CD14-positive monocyte (primary cell): ENCODE data around the gene SNAI3. TPM values are rescaled to one million over a fixed set of nuclear protein-coding genes. Genes with fewer than 3 reads are reported as not detected.

Experiments
- DNase-seq, 3 donors: peaks; one replicate each; pipeline ENCODE4 v3.0.0-alpha.2; 2011 to 2022
- H2AFZ ChIP-seq: 2 replicates; pipeline ENCODE4 v1.6.0; 2012; ENCODE audit warnings: mild to moderate bottlenecking, low read depth, low read length, inconsistent platforms; ENCODE audit not compliant: insufficient read depth, poor library complexity, severe bottlenecking
- H3K27ac ChIP-seq, 2 donors: 1 replicate in 1 of 2; 2 replicates in 1 of 2; pipeline ENCODE4 v1.5.1; 2012 to 2013; ENCODE audit warnings: low read length in 2 of 2, control low read depth in 1 of 2, inconsistent platforms in 1 of 2, low read depth in 1 of 2, mild to moderate bottlenecking in 1 of 2
- H3K27me3 ChIP-seq, 2 donors: one replicate each; pipeline versions ENCODE4 v1.6.0 to v1.6.1; 2011 to 2013; ENCODE audit warnings: low read length in 2 of 2; ENCODE audit not compliant: control insufficient read depth in 2 of 2, insufficient read depth in 2 of 2
- H3K36me3 ChIP-seq, 2 donors: replicated peaks in 1 of 2; 1 replicate in 1 of 2; 2 replicates in 1 of 2; pipeline versions ENCODE4 v1.5.1 to v1.6.1; 2012 to 2013; ENCODE audit warnings: low read length in 2 of 2, control low read depth in 1 of 2, inconsistent platforms in 1 of 2, mild to moderate bottlenecking in 1 of 2; ENCODE audit not compliant: insufficient read depth in 2 of 2, control insufficient read depth in 1 of 2
- H3K4me1 ChIP-seq, 2 donors: 1 replicate in 1 of 2; 2 replicates in 1 of 2; pipeline versions ENCODE4 v1.5.1 to v1.6.1; 2012 to 2013; ENCODE audit warnings: low read length in 2 of 2, control low read depth in 1 of 2, inconsistent platforms in 1 of 2, mild to moderate bottlenecking in 1 of 2, moderate library complexity in 1 of 2; ENCODE audit not compliant: insufficient read depth in 2 of 2, control insufficient read depth in 1 of 2
- H3K4me2 ChIP-seq: replicated peaks from 2 replicates; pipeline ENCODE3; 2012; ENCODE audit warnings: low read length, moderate library complexity, mild to moderate bottlenecking; ENCODE audit not compliant: poor library complexity, severe bottlenecking; ENCODE audit errors: extremely low read depth
- H3K4me3 ChIP-seq, 3 experiments: fragments of 200-600 bp in 1 of 3; sonication (generic) in 1 of 3; replicated peaks in 1 of 3; 1 replicate in 2 of 3; 2 replicates in 1 of 3; pipeline ENCODE4 v1.5.1; 2011 to 2013; ENCODE audit warnings: low read length in 3 of 3, mild to moderate bottlenecking in 3 of 3, control low read depth in 2 of 3, low read depth in 2 of 3, inconsistent platforms in 1 of 3, moderate library complexity in 1 of 3
- H3K79me2 ChIP-seq: 2 replicates; pipeline ENCODE4 v1.6.0; 2012; ENCODE audit warnings: mild to moderate bottlenecking, control low read depth, inconsistent platforms, low read length, moderate library complexity; ENCODE audit not compliant: insufficient read depth
- H3K9ac ChIP-seq: 2 replicates; pipeline ENCODE4 v1.6.0; 2017; ENCODE audit warnings: low read length, mild to moderate bottlenecking; ENCODE audit not compliant: insufficient read depth, poor library complexity, severe bottlenecking
- H3K9me3 ChIP-seq, 2 donors: replicated peaks in 1 of 2; 1 replicate in 1 of 2; 2 replicates in 1 of 2; pipeline versions ENCODE4 v1.5.1 to v1.6.1; 2012 to 2013; ENCODE audit warnings: low read length in 2 of 2, control low read depth in 1 of 2; ENCODE audit not compliant: control insufficient read depth in 1 of 2, insufficient read depth in 1 of 2
- H4K20me1 ChIP-seq: 2 replicates; pipeline ENCODE4 v1.6.0; 2012; ENCODE audit warnings: mild to moderate bottlenecking, low read length, control low read depth, moderate library complexity; ENCODE audit not compliant: insufficient read depth
- H3K27ac Mint-ChIP-seq, 7 donors: one replicate each; pipeline ENCODE4 v1.8.0; 2020; ENCODE audit warnings: mild to moderate bottlenecking in 7 of 7, mixed read lengths in 7 of 7, moderate library complexity in 6 of 7, inconsistent platforms in 2 of 7
- H3K27me3 Mint-ChIP-seq, 3 donors: one replicate each; pipeline ENCODE4 v1.8.0; 2021 to 2022; ENCODE audit warnings: low read depth in 3 of 3, mild to moderate bottlenecking in 3 of 3, mixed read lengths in 3 of 3, moderate library complexity in 3 of 3, inconsistent platforms in 1 of 3
- H3K36me3 Mint-ChIP-seq, 2 donors: one replicate each; pipeline ENCODE4 v1.8.0; 2020; ENCODE audit warnings: mixed read lengths in 2 of 2, inconsistent platforms in 1 of 2, mild to moderate bottlenecking in 1 of 2
- H3K4me1 Mint-ChIP-seq: one replicate; pipeline ENCODE4 v1.8.0; 2020; ENCODE audit warnings: mild to moderate bottlenecking, mixed read lengths
- H3K4me3 Mint-ChIP-seq, 2 donors: one replicate each; pipeline ENCODE4 v1.8.0; 2020; ENCODE audit warnings: mild to moderate bottlenecking in 2 of 2, mixed read lengths in 2 of 2, moderate library complexity in 1 of 2
- H3K9me3 Mint-ChIP-seq, 7 donors: one replicate each; pipeline ENCODE4 v1.8.0; 2020 to 2022; ENCODE audit warnings: mixed read lengths in 7 of 7, mild to moderate bottlenecking in 6 of 7, moderate library complexity in 6 of 7, inconsistent platforms in 2 of 7
- WGBS: methylation state at CpG from one replicate; pipeline ENCODE4 v1.1.5; 2013; ENCODE audit warnings: missing lambda C conversion rate; ENCODE audit not compliant: insufficient coverage; 5-methylcytosine and 5-hydroxymethylcytosine counted together
- intact Hi-C, 2 donors: fragments of 100-400 bp; cut with micrococcal nuclease; formaldehyde crosslinking; loops; one replicate each; pipeline versions ENCODE4 v1.15.0 to v1.15.1; 2023
- polyA plus RNA-seq, 3 donors: library from polyadenylated mRNA; depleted of rRNA in 1 of 3; unstranded in 2 of 3; stranded (reverse) in 1 of 3; fragments of 300-500 nt in 2 of 3; fragments of >200 nt in 1 of 3; fragmentation: Illumina TruSeq in 2 of 3; gene quantifications; 1 replicate in 2 of 3; 2 replicates in 1 of 3; pipeline ENCODE4 v1.2.3, GENCODE V29; 2012 to 2021
- TF ChIP-seq, protein P1 (sequence below): fragments of 200-600 bp; IDR thresholded peaks from one replicate; pipeline ENCODE4 v1.8.0; 2022; ENCODE audit warnings: antibody characterized with exemption, mild to moderate bottlenecking

Gene SNAI3
- polyA plus RNA-seq, 3 donors = 4.2 to 6.4 (median 5.3) TPM

DNA sequence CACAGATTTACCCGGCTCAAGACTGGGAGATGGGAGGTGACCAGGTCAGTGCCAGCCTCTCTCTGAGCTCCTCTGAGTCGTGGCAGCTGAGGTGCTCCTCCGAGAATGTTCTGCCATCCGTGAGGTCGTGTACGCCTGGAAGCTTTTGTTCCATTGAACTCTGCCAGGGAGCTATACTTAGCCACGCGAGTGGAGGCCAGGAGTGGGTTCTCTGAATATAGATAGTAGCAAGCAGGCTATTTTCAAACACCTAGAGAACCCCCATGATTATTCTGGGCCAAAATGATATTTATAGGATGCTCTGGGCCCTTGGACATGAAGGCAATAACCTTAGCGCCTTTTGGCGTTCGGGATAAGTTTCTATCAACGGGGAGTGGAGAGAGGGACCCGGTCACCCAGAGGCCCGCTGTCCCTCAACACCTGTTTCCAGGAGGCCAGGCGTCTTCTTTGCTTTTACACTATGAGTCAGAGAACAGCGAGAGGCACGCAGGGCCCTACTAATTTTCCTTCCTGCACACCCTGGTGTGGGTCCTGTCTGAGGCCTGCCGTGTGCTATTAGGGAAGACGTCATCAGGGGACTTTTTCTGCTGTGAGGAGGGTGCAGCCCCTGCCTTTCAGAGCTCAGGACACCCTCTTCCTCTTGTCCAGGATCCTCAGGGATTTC, 12.5 kb downstream of the SNAI3 start:
- no peaks in the 10 kb centered on the region for H3K9me3 ChIP-seq
- no peak overlapping the region for H3K4me2 ChIP-seq
- peaks cover 0 to 2% (median 0%) of the 10 kb centered on the region in 7 donors for H3K9me3 Mint-ChIP-seq
- H3K79me2 ChIP-seq = no peaks in the 10 kb centered on the region
- 95% methylated on average over 9 of the region's 19 CpGs for WGBS
- H3K27ac Mint-ChIP-seq = peak overlapping the region in 1 of 7 donors; percentile 36
- peaks cover 0 to 5% (median 2%) of the 10 kb centered on the region in 3 donors for H3K27me3 Mint-ChIP-seq
- no peak overlapping the region for H3K4me3 ChIP-seq
- TF ChIP-seq, protein P1, sequence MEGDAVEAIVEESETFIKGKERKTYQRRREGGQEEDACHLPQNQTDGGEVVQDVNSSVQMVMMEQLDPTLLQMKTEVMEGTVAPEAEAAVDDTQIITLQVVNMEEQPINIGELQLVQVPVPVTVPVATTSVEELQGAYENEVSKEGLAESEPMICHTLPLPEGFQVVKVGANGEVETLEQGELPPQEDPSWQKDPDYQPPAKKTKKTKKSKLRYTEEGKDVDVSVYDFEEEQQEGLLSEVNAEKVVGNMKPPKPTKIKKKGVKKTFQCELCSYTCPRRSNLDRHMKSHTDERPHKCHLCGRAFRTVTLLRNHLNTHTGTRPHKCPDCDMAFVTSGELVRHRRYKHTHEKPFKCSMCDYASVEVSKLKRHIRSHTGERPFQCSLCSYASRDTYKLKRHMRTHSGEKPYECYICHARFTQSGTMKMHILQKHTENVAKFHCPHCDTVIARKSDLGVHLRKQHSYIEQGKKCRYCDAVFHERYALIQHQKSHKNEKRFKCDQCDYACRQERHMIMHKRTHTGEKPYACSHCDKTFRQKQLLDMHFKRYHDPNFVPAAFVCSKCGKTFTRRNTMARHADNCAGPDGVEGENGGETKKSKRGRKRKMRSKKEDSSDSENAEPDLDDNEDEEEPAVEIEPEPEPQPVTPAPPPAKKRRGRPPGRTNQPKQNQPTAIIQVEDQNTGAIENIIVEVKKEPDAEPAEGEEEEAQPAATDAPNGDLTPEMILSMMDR = no peak
- peaks cover 7% of the 10 kb centered on the region for H4K20me1 ChIP-seq
- H3K4me1 ChIP-seq = no peaks in the 10 kb centered on the region
- no peak for DNase-seq
- H3K4me1 Mint-ChIP-seq = no peaks in the 10 kb centered on the region
- no peak overlapping the region for H3K27ac ChIP-seq
- H3K4me3 Mint-ChIP-seq = no peak overlapping the region
- intact Hi-C loops = no loop called here
- peaks cover 22 to 45% of the 10 kb centered on the region in 2 donors for H3K36me3 Mint-ChIP-seq
- H3K36me3 ChIP-seq = peaks cover 26 to 33% of the 10 kb centered on the region in 2 donors
- no peak overlapping the region for H3K9ac ChIP-seq
- H3K27me3 ChIP-seq = no peaks in the 10 kb centered on the region
- H2AFZ ChIP-seq = no peak overlapping the region

DNA sequence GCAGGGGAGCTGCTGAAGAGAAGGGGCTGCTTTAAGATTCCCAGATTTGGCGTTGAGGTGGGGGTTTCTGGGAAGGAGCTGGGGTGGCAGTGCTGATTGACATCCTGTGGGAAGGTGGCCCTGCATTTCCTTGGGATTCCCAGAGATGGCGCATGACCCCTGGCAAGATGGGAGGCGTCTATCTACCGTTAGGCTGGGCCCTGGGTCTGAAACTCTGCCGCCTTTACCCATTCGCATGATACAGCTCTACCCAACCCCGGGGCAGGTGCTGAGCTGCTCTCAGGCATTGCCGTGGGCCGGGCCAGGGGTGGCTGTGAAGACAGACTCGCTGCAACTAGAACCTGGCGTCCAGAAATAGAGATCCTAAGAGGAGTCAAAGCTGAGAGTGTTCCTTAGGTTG, 13.5 kb downstream of the SNAI3 start:
- H2AFZ ChIP-seq = no peak overlapping the region
- Mint-ChIP-seq H3K27ac (no peak overlapping the region), H3K4me3 (no peak overlapping the region), H3K4me1 (no peaks in the 10 kb centered on the region), H3K9me3 (peaks cover 0 to 2% (median 0%) of the 10 kb centered on the region in 7 donors), H3K27me3 (peaks cover 0 to 5% (median 2%) of the 10 kb centered on the region in 3 donors), H3K36me3 (peaks cover 15 to 40% of the 10 kb centered on the region in 2 donors)
- TF ChIP-seq, protein P1 = no peak
- H3K4me3 ChIP-seq = no peak overlapping the region
- H3K36me3 ChIP-seq = peaks cover 15 to 22% of the 10 kb centered on the region in 2 donors
- no peak overlapping the region for H3K9ac ChIP-seq
- H3K27me3 ChIP-seq = no peaks in the 10 kb centered on the region
- no peaks in the 10 kb centered on the region for H3K79me2 ChIP-seq
- no peak overlapping the region for H3K27ac ChIP-seq
- 71% methylated on average over 10 of the region's 11 CpGs for WGBS
- intact Hi-C loops = no loop called here
- peaks cover 7% of the 10 kb centered on the region for H4K20me1 ChIP-seq
- H3K4me2 ChIP-seq = no peak overlapping the region
- no peaks in the 10 kb centered on the region for H3K4me1 ChIP-seq
- no peak for DNase-seq
- H3K9me3 ChIP-seq = no peaks in the 10 kb centered on the region
